H9 (cell line): Measurements from ENCODE around the gene ADAMTS18. TPM values are rescaled to one million over a fixed set of nuclear protein-coding genes. Genes with fewer than 3 reads are reported as not detected.

ENCODE experiments used
- DNase-seq: peaks from one replicate; pipeline ENCODE4 v3.0.0-alpha.2; 2017
- H2AFZ ChIP-seq: one replicate; pipeline ENCODE4 v1.6.1; 2013; ENCODE audit warnings: mild to moderate bottlenecking, low read length, control low read depth, moderate library complexity
- H2AK5ac ChIP-seq: 2 replicates; pipeline ENCODE4 v1.6.1; 2013; ENCODE audit warnings: low read length, control low read depth, mixed read lengths; ENCODE audit not compliant: insufficient read length
- H2BK120ac ChIP-seq: one replicate; pipeline ENCODE4 v1.6.1; 2013; ENCODE audit warnings: low read depth, mild to moderate bottlenecking, low read length, control low read depth, inconsistent platforms; ENCODE audit not compliant: poor library complexity, severe bottlenecking
- H2BK12ac ChIP-seq: 2 replicates; pipeline ENCODE4 v1.6.1; 2013; ENCODE audit warnings: low read length, control low read depth, mixed read lengths, low read depth; ENCODE audit not compliant: insufficient read length
- H2BK15ac ChIP-seq: 2 replicates; pipeline ENCODE4 v1.6.1; 2013; ENCODE audit warnings: low read depth, low read length, control low read depth
- H2BK20ac ChIP-seq: one replicate; pipeline ENCODE4 v1.6.1; 2013; ENCODE audit warnings: low read depth, mild to moderate bottlenecking, low read length, control low read depth, inconsistent platforms; ENCODE audit not compliant: poor library complexity, severe bottlenecking
- H2BK5ac ChIP-seq: 2 replicates; pipeline ENCODE4 v1.6.1; 2013; ENCODE audit warnings: low read length, control low read depth, mixed read lengths; ENCODE audit not compliant: insufficient read length
- H3K14ac ChIP-seq: 2 replicates; pipeline ENCODE4 v1.6.1; 2013; ENCODE audit warnings: low read length, control low read depth; ENCODE audit not compliant: insufficient read depth
- H3K18ac ChIP-seq: 2 replicates; pipeline ENCODE4 v1.6.1; 2013; ENCODE audit warnings: low read depth, mild to moderate bottlenecking, mixed read lengths, low read length, control low read depth; ENCODE audit not compliant: insufficient read length
- H3K23ac ChIP-seq: 2 replicates; pipeline ENCODE4 v1.6.1; 2013; ENCODE audit warnings: low read length, control low read depth, mixed read lengths, low read depth; ENCODE audit not compliant: insufficient read length
- H3K23me2 ChIP-seq: 2 replicates; pipeline ENCODE4 v1.6.1; 2013; ENCODE audit warnings: low read depth, mild to moderate bottlenecking, mixed read lengths, low read length, control low read depth; ENCODE audit not compliant: insufficient read length, poor library complexity, severe bottlenecking
- H3K27ac ChIP-seq: 2 replicates; pipeline ENCODE4 v1.5.1; 2013; ENCODE audit warnings: low read length, control low read depth, mixed read lengths, low read depth; ENCODE audit not compliant: insufficient read length
- H3K27me3 ChIP-seq: 2 replicates; pipeline ENCODE4 v1.6.1; 2013; ENCODE audit warnings: low read length, control low read depth, inconsistent platforms; ENCODE audit not compliant: insufficient read depth
- H3K4ac ChIP-seq: 2 replicates; pipeline ENCODE4 v1.6.1; 2013; ENCODE audit warnings: low read depth, mild to moderate bottlenecking, control low read depth, inconsistent platforms, low read length, moderate library complexity
- H3K4me1 ChIP-seq: 2 replicates; pipeline ENCODE4 v1.6.1; 2013; ENCODE audit warnings: low read length, control low read depth, inconsistent platforms; ENCODE audit not compliant: insufficient read depth
- H3K4me2 ChIP-seq: 2 replicates; pipeline ENCODE4 v1.6.1; 2013; ENCODE audit warnings: low read length, control low read depth, mixed read lengths; ENCODE audit not compliant: insufficient read length, insufficient read depth
- H3K56ac ChIP-seq: 2 replicates; pipeline ENCODE4 v1.6.1; 2013; ENCODE audit warnings: low read depth, mild to moderate bottlenecking, mixed read lengths, low read length, control low read depth; ENCODE audit not compliant: insufficient read length
- H3K79me1 ChIP-seq: 2 replicates; pipeline ENCODE4 v1.6.1; 2013; ENCODE audit warnings: low read depth, mild to moderate bottlenecking, moderate library complexity, low read length, control low read depth, inconsistent platforms; ENCODE audit not compliant: insufficient read depth, poor library complexity, severe bottlenecking
- H3K79me2 ChIP-seq: 2 replicates; pipeline ENCODE4 v1.6.1; 2013; ENCODE audit warnings: low read length, control low read depth, inconsistent platforms; ENCODE audit not compliant: insufficient read depth
- H3K9ac ChIP-seq: 2 replicates; pipeline ENCODE4 v1.6.1; 2013; ENCODE audit warnings: low read length, control low read depth, mixed read lengths; ENCODE audit not compliant: insufficient read length; ENCODE audit errors: extremely low read depth
- H3K9me3 ChIP-seq: one replicate; pipeline ENCODE4 v1.6.1; 2013; ENCODE audit warnings: low read depth, low read length, inconsistent platforms; ENCODE audit not compliant: control insufficient read depth
- H3T11ph ChIP-seq: one replicate; pipeline ENCODE4 v1.6.1; 2013; ENCODE audit warnings: mild to moderate bottlenecking, low read length, control low read depth, inconsistent platforms
- H4K20me1 ChIP-seq: one replicate; pipeline ENCODE4 v1.6.1; 2013; ENCODE audit not compliant: control insufficient read depth, insufficient read length, insufficient read depth
- H4K5ac ChIP-seq: 2 replicates; pipeline ENCODE4 v1.6.1; 2013; ENCODE audit warnings: low read depth, mild to moderate bottlenecking, mixed read lengths, low read length, control low read depth; ENCODE audit not compliant: insufficient read length
- H4K8ac ChIP-seq: replicated peaks from 2 replicates; pipeline ENCODE4 v1.6.1; 2013; ENCODE audit warnings: low read length, control low read depth, mixed read lengths, low read depth; ENCODE audit not compliant: insufficient read length
- H4K91ac ChIP-seq: 2 replicates; pipeline ENCODE4 v1.6.1; 2013; ENCODE audit warnings: low read depth, mild to moderate bottlenecking, moderate library complexity, mixed read lengths, low read length, control low read depth; ENCODE audit not compliant: insufficient read length
- H3K27ac Mint-ChIP-seq, 3 experiments: 2 replicates in 2 of 3; 3 replicates in 1 of 3; pipeline ENCODE4 v1.8.0; 2020 to 2021; ENCODE audit warnings: mixed read lengths in 3 of 3, mild to moderate bottlenecking in 1 of 3, moderate library complexity in 1 of 3
- H3K27me3 Mint-ChIP-seq: 2 replicates; pipeline ENCODE4 v1.8.0; 2021; ENCODE audit warnings: low read depth, mild to moderate bottlenecking, moderate library complexity, mixed read lengths
- H3K36me3 Mint-ChIP-seq, 3 experiments: 2 replicates in 2 of 3; 3 replicates in 1 of 3; pipeline ENCODE4 v1.8.0; 2020 to 2021; ENCODE audit warnings: low read depth in 3 of 3, mixed read lengths in 3 of 3; ENCODE audit not compliant: insufficient read depth in 1 of 3
- H3K4me1 Mint-ChIP-seq, 2 experiments: 2 replicates each; pipeline ENCODE4 v1.8.0; 2020; ENCODE audit warnings: mixed read lengths in 2 of 2
- H3K4me3 Mint-ChIP-seq, 2 experiments: 2 replicates in 1 of 2; 3 replicates in 1 of 2; pipeline ENCODE4 v1.8.0; 2020 to 2021; ENCODE audit warnings: mild to moderate bottlenecking in 2 of 2, mixed read lengths in 2 of 2, moderate library complexity in 1 of 2
- H3K9me3 Mint-ChIP-seq, 2 experiments: 2 replicates in 1 of 2; 3 replicates in 1 of 2; pipeline ENCODE4 v1.8.0; 2020; ENCODE audit warnings: mild to moderate bottlenecking in 2 of 2, mixed read lengths in 2 of 2, moderate library complexity in 1 of 2
- CTCF ChIP-seq: fragments of 200-600 bp; sonication (generic); conservative IDR thresholded peaks from 3 replicates; pipeline ENCODE4 v1.8.0; 2021; ENCODE audit warnings: antibody characterized with exemption, mild to moderate bottlenecking
- WGBS: extraction: QIAGEN DNeasy Blood & Tissue Kit; methylation state at CpG from one replicate; pipeline ENCODE4 v1.1.7; 2013; ENCODE audit warnings: missing lambda C conversion rate, low lambda C conversion rate, mixed read lengths; ENCODE audit not compliant: insufficient read length; ENCODE audit errors: extremely low coverage; 5-methylcytosine and 5-hydroxymethylcytosine counted together
- total RNA-seq: library from RNA; stranded (reverse); gene quantifications from 2 replicates; pipeline ENCODE4 v1.2.1, GENCODE V29; 2021

ADAMTS18 gene
- total RNA-seq, 1 experiment from 2014 or later, result 0.07 TPM

GRCh38 chr16:77277571-77277970 is 157.3 kb downstream of the ADAMTS18 start:
- no peak for TF ChIP-seq CTCF
- H4K91ac ChIP-seq, result no peak overlapping the region
- no peak overlapping the region for H3K4me2 ChIP-seq
- H3T11ph ChIP-seq, result no peak overlapping the region
- no peak overlapping the region for H2BK15ac ChIP-seq
- H3K9me3 ChIP-seq, result no peaks in the 10 kb centered on the region
- H3K56ac ChIP-seq, result no peak overlapping the region
- Mint-ChIP-seq H3K9me3 (no peaks in the 10 kb centered on the region), H3K4me1 (peaks cover 4 to 6% of the 10 kb centered on the region in 2 experiments), H3K4me3 (no peak overlapping the region), H3K27ac (no peak overlapping the region), H3K27me3 (no peaks in the 10 kb centered on the region), H3K36me3 (no peaks in the 10 kb centered on the region)
- no peak overlapping the region for H3K18ac ChIP-seq
- H3K4me1 ChIP-seq, result peaks cover 3% of the 10 kb centered on the region; the same call in 1 of the 2 replicates
- H2BK5ac ChIP-seq, result no peak overlapping the region
- no peak overlapping the region for H4K5ac ChIP-seq
- no peak overlapping the region for H2BK12ac ChIP-seq
- H2AK5ac ChIP-seq, result no peak overlapping the region
- no peak overlapping the region for H3K23ac ChIP-seq
- no peak for DNase-seq
- H2BK120ac ChIP-seq, result no peak overlapping the region
- no peaks in the 10 kb centered on the region for H4K20me1 ChIP-seq
- H3K4ac ChIP-seq, result no peak overlapping the region
- H2AFZ ChIP-seq, result no peak overlapping the region
- no CpG with 5 or more reads among the region's 2 CpGs for WGBS
- H3K79me1 ChIP-seq, result no peaks in the 10 kb centered on the region
- no peak overlapping the region for H4K8ac ChIP-seq
- no peak overlapping the region for H3K27ac ChIP-seq
- H3K14ac ChIP-seq, result no peak overlapping the region
- H3K79me2 ChIP-seq, result no peaks in the 10 kb centered on the region
- H2BK20ac ChIP-seq, result no peak overlapping the region
- H3K23me2 ChIP-seq, result no peaks in the 10 kb centered on the region
- no peaks in the 10 kb centered on the region for H3K27me3 ChIP-seq
- no peak overlapping the region for H3K9ac ChIP-seq
